HEK293 (cell line): Measurements from ENCODE around the gene RALGAPA1.

Experiments used
- CTCF ChIA-PET: fragments of 350-600 bp; formaldehyde crosslinking; extraction: SDS; loops from one replicate; lab custom pipeline; 2021; ENCODE audit warnings: antibody characterized with exemption; lab: Yijun Ruan, JAX
- POLR2A ChIA-PET: fragments of 300-600 bp; formaldehyde crosslinking; extraction: SDS; loops from one replicate; lab custom pipeline; 2020; ENCODE audit warnings: antibody characterized with exemption, inconsistent platforms; lab: Yijun Ruan, JAX
- H3K27ac ChIP-seq: fragments of 200-500 bp; sonication (Bioruptor generic); 2 replicates; pipeline ENCODE4 v1.5.1; 2014; ENCODE audit warnings: low read depth, low read length, control low read depth, inconsistent platforms; ENCODE audit errors: extremely low read depth
- H3K36me3 ChIP-seq, 2 experiments: fragments of 200-500 bp in 1 of 2; sonication (Bioruptor generic) in 1 of 2; 1 replicate in 1 of 2; 2 replicates in 1 of 2; pipeline ENCODE4 v1.5.1; 2014 to 2017; ENCODE audit warnings: inconsistent platforms in 2 of 2, low read length in 2 of 2; ENCODE audit not compliant: control insufficient read depth in 2 of 2, insufficient read depth in 1 of 2
- H3K4me1 ChIP-seq: fragments of 200-500 bp; sonication (Bioruptor generic); 2 replicates; pipeline ENCODE4 v1.5.1; 2014; ENCODE audit warnings: mild to moderate bottlenecking, low read length, inconsistent platforms; ENCODE audit not compliant: control insufficient read depth, insufficient read depth
- H3K4me3 ChIP-seq: 2 replicates; pipeline ENCODE4 v1.5.1; 2011; ENCODE audit warnings: low read depth, mild to moderate bottlenecking, control low read depth, low read length, moderate library complexity
- H3K9me3 ChIP-seq: fragments of 200-500 bp; sonication (Bioruptor generic); 2 replicates; pipeline ENCODE4 v1.5.1; 2014; ENCODE audit warnings: low read depth, low read length, inconsistent platforms; ENCODE audit not compliant: control insufficient read depth, insufficient read depth
- BCL11B ChIP-seq: fragments of 450-650 bp; formaldehyde crosslinking; IDR thresholded peaks from 2 replicates; pipeline ENCODE4 v1.5.1; 2016; ENCODE audit warnings: low read depth, missing biosample characterization, missing genetic modification characterization
- BCL6B ChIP-seq: fragments of 450-650 bp; formaldehyde crosslinking; IDR thresholded peaks from 2 replicates; pipeline ENCODE4 v1.5.1; 2017; ENCODE audit warnings: missing biosample characterization, missing genetic modification characterization
- EGR2 ChIP-seq: fragments of 450-650 bp; formaldehyde crosslinking; IDR thresholded peaks from 2 replicates; pipeline ENCODE4 v1.5.1; 2016; ENCODE audit warnings: low read depth, missing biosample characterization, missing genetic modification characterization
- IKZF3 ChIP-seq: fragments of 450-650 bp; IDR thresholded peaks from 2 replicates; pipeline ENCODE4 v1.5.0; 2018; ENCODE audit warnings: missing biosample characterization, mild to moderate bottlenecking, missing genetic modification characterization, moderate library complexity
- KLF1 ChIP-seq: fragments of 450-650 bp; formaldehyde crosslinking; IDR thresholded peaks from 2 replicates; pipeline ENCODE4 v1.5.1; 2016; ENCODE audit warnings: missing biosample characterization, missing genetic modification characterization
- KLF16 ChIP-seq: fragments of 450-650 bp; formaldehyde crosslinking; IDR thresholded peaks from 2 replicates; pipeline ENCODE4 v1.5.1; 2017; ENCODE audit warnings: missing biosample characterization, missing genetic modification characterization
- MYNN ChIP-seq: fragments of 450-650 bp; formaldehyde crosslinking; IDR thresholded peaks from 2 replicates; pipeline ENCODE4 v1.5.1; 2016; ENCODE audit warnings: missing biosample characterization, missing genetic modification characterization, borderline replicate concordance
- SP7 ChIP-seq: fragments of 450-650 bp; formaldehyde crosslinking; IDR thresholded peaks from 2 replicates; pipeline ENCODE4 v1.5.1; 2016; ENCODE audit warnings: missing biosample characterization, missing genetic modification characterization
- ZBTB20 ChIP-seq: fragments of 450-650 bp; formaldehyde crosslinking; IDR thresholded peaks from 2 replicates; pipeline ENCODE4 v1.5.1; 2016; ENCODE audit warnings: missing biosample characterization, missing genetic modification characterization
- ZFHX2 ChIP-seq: fragments of 450-650 bp; formaldehyde crosslinking; conservative IDR thresholded peaks from 2 replicates; pipeline ENCODE4 v1.5.1; 2016; ENCODE audit warnings: missing biosample characterization, missing genetic modification characterization
- ZNF132 ChIP-seq: fragments of 450-650 bp; formaldehyde crosslinking; IDR thresholded peaks from 2 replicates; pipeline ENCODE4 v1.5.1; 2017; ENCODE audit warnings: missing biosample characterization, missing genetic modification characterization, borderline replicate concordance
- ZNF133 ChIP-seq: fragments of 450-650 bp; formaldehyde crosslinking; IDR thresholded peaks from 2 replicates; pipeline ENCODE4 v1.5.1; 2016; ENCODE audit warnings: missing biosample characterization, missing genetic modification characterization
- ZNF157 ChIP-seq: fragments of 450-650 bp; formaldehyde crosslinking; IDR thresholded peaks from 2 replicates; pipeline ENCODE4 v1.5.1; 2016; ENCODE audit warnings: missing biosample characterization, missing genetic modification characterization
- ZNF169 ChIP-seq: fragments of 450-650 bp; formaldehyde crosslinking; IDR thresholded peaks from 2 replicates; pipeline ENCODE4 v1.5.1; 2016; ENCODE audit warnings: missing biosample characterization, missing genetic modification characterization
- ZNF18 ChIP-seq: fragments of 450-650 bp; formaldehyde crosslinking; IDR thresholded peaks from 2 replicates; pipeline ENCODE4 v1.5.1; 2016; ENCODE audit warnings: missing biosample characterization, missing genetic modification characterization
- ZNF239 ChIP-seq: fragments of 450-650 bp; formaldehyde crosslinking; IDR thresholded peaks from 2 replicates; pipeline ENCODE4 v1.5.1; 2016; ENCODE audit warnings: missing biosample characterization, missing genetic modification characterization
- ZNF274 ChIP-seq, 2 experiments: fragments of 200-500 bp in 1 of 2; fragments of 450-650 bp in 1 of 2; sonication (Bioruptor generic) in 1 of 2; formaldehyde crosslinking in 1 of 2; IDR thresholded peaks; 2 replicates each; pipeline versions ENCODE4 v1.5.1 to v1.6.1; 2014 to 2016; ENCODE audit warnings: borderline replicate concordance in 1 of 2, inconsistent platforms in 1 of 2, low read length in 1 of 2, missing biosample characterization in 1 of 2, missing genetic modification characterization in 1 of 2
- ZNF302 ChIP-seq: fragments of 450-650 bp; formaldehyde crosslinking; IDR thresholded peaks from 2 replicates; pipeline ENCODE4 v1.5.1; 2016; ENCODE audit warnings: missing biosample characterization, missing genetic modification characterization, low read depth
- ZNF404 ChIP-seq: fragments of 450-650 bp; formaldehyde crosslinking; IDR thresholded peaks from 2 replicates; pipeline ENCODE4 v1.5.1; 2017; ENCODE audit warnings: missing biosample characterization, missing genetic modification characterization
- ZNF433 ChIP-seq: fragments of 450-650 bp; formaldehyde crosslinking; IDR thresholded peaks from 2 replicates; pipeline ENCODE4 v1.5.1; 2016; ENCODE audit warnings: missing biosample characterization, missing genetic modification characterization, low read depth
- ZNF791 ChIP-seq: fragments of 450-650 bp; formaldehyde crosslinking; IDR thresholded peaks from 2 replicates; pipeline ENCODE4 v1.5.1; 2016; ENCODE audit warnings: missing biosample characterization, missing genetic modification characterization
- TF ChIP-seq, protein P1 (sequence below): fragments of 450-650 bp; formaldehyde crosslinking; IDR thresholded peaks from 2 replicates; pipeline ENCODE4 v1.5.1; 2017; ENCODE audit warnings: missing biosample characterization, missing genetic modification characterization
- TF ChIP-seq, protein P2 (sequence below): fragments of 450-650 bp; formaldehyde crosslinking; IDR thresholded peaks from 2 replicates; pipeline ENCODE4 v1.5.1; 2016; ENCODE audit warnings: missing biosample characterization, missing genetic modification characterization

The RALGAPA1 gene

DNA sequence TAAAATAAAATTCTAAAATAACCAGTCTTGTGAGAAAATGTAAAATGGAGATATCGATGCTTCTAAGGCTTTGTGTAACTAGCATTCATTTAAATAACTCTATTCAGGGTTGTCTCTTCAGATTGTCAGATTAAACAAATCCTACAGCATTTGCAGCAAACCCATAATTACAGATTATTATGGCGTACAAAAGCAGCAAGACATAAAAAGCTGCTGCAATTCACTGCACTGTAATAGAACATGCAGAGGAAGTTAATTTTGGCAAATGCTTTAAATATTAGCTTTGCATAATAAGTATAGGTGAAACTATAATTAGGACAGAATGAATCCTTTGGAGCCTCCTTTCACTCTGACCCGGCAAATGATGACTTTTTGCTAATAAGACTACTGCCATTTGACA, 176.8 kb downstream of the RALGAPA1 start:
- CTCF ChIA-PET: no interaction called here
- Histone ChIP-seq H3K36me3 (no peaks in the 10 kb centered on the region), H3K27ac (no peak overlapping the region), H3K4me3 (no peak overlapping the region), H3K9me3 (no peaks in the 10 kb centered on the region), H3K4me1 (peaks cover 2% of the 10 kb centered on the region; the same call in 1 of the 2 replicates)
- peak; percentile 38; the same call in 1 of the 2 replicates for TF ChIP-seq SP7 (tag by site-specific recombination)
- no peak for TF ChIP-seq IKZF3 (tag by site-specific recombination)
- POLR2A ChIA-PET: no interaction called here

DNA sequence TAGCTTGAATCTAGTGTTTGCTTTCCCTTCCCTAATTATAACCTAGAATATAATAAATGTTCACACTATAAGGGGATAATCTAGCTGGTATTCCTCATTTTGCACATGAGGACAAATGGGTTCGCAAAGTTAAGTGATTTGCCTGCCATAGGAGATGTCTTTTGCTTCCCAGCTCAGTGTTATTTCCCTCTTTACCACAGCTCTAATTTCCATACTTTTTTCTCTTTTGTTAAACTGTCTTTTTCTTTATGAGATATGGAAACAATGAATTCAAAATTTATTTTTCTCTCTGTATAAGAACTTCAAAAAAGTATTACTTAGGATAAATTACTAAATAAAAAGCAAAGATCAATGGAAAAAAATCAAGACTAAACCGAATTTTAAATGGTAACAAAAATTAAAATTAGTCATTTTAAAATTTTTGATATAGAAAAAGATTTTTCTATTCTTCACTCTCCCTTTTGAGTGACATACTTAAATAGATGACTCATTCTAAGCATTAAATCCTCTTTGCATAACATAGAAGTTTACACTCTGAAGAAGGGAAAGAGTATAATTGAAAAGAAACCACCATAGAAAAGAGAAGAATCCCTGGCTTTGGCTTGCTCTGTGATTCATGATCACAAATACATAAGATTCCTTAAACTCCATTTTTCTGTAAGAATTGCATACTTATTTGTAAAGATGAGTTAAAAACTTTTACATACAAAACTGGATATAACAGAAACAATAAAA, 177.9 kb downstream of the RALGAPA1 start:
- no peak overlapping the region for H3K27ac ChIP-seq
- H3K4me3 ChIP-seq: no peak overlapping the region
- H3K4me1 ChIP-seq: peaks cover 2% of the 10 kb centered on the region; the same call in 1 of the 2 replicates
- TF ChIP-seq MYNN (tag by site-specific recombination) (no peak), KLF1 (tag by site-specific recombination) (no peak), BCL11B (tag by site-specific recombination) (no peak), ZNF133 (tag by site-specific recombination) (no peak), ZNF274 (IDR thresholded peaks at IDR 0.05; ENCODE audit: low read length) (no peak), ZNF274 (tag by site-specific recombination; IDR thresholded peaks at IDR 0.05; ENCODE audit: borderline replicate concordance) (no peak)
- ChIA-PET POLR2A (interaction anchor here (0.7 kb wide), 1 partner anchor 28 kb away, joined by 5 read pairs; no protein-coding TSS in a partner anchor), CTCF (no interaction called here)
- no peaks in the 10 kb centered on the region for H3K9me3 ChIP-seq
- no peaks in the 10 kb centered on the region for H3K36me3 ChIP-seq

DNA sequence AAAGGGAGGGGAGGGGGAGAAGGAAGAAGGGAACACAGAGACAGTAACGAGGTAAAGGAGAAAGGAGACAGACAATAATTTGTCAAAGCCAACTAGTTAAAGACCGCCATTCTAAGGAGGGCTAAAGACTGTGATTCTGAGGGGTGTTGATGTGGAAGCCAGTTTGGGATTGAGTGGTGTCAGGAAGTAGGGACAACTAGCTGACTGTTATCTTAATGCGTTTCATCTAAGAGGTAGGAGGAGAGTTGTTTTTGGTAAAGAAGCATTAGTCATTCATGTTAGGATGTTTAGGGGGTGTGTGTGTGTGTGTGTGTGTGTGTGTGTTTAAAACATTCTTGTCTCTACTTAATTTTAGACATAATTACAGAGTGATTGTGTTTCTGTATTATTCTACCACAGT, 180.1 kb downstream of the RALGAPA1 start:
- Histone ChIP-seq H3K36me3 (no peaks in the 10 kb centered on the region; a peak in 1 of 3 replicates), H3K27ac (no peak overlapping the region), H3K4me1 (peaks cover 2% of the 10 kb centered on the region; the same call in 1 of the 2 replicates), H3K9me3 (no peaks in the 10 kb centered on the region), H3K4me3 (no peak overlapping the region)
- TF ChIP-seq ZNF404 (tag by site-specific recombination) (no peak), ZBTB20 (tag by site-specific recombination) (no peak), ZNF433 (tag by site-specific recombination) (no peak), ZNF302 (tag by site-specific recombination) (no peak), ZNF18 (tag by site-specific recombination) (no peak), ZNF157 (no peak), ZNF169 (tag by site-specific recombination) (no peak), BCL6B (tag by site-specific recombination) (no peak), EGR2 (tag by site-specific recombination) (peak; percentile 25; the same call in 1 of the 2 replicates), ZFHX2 (0 out of 2 replicates have a peak, but pooled peaks have one; percentile 7), KLF16 (tag by site-specific recombination) (no peak), ZNF239 (tag by site-specific recombination) (no peak), ZNF791 (no peak), ZNF132 (tag by site-specific recombination) (no peak)
- TF ChIP-seq, protein P1, sequence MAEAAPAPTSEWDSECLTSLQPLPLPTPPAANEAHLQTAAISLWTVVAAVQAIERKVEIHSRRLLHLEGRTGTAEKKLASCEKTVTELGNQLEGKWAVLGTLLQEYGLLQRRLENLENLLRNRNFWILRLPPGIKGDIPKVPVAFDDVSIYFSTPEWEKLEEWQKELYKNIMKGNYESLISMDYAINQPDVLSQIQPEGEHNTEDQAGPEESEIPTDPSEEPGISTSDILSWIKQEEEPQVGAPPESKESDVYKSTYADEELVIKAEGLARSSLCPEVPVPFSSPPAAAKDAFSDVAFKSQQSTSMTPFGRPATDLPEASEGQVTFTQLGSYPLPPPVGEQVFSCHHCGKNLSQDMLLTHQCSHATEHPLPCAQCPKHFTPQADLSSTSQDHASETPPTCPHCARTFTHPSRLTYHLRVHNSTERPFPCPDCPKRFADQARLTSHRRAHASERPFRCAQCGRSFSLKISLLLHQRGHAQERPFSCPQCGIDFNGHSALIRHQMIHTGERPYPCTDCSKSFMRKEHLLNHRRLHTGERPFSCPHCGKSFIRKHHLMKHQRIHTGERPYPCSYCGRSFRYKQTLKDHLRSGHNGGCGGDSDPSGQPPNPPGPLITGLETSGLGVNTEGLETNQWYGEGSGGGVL (tag by site-specific recombination): no peak
- TF ChIP-seq, protein P2, sequence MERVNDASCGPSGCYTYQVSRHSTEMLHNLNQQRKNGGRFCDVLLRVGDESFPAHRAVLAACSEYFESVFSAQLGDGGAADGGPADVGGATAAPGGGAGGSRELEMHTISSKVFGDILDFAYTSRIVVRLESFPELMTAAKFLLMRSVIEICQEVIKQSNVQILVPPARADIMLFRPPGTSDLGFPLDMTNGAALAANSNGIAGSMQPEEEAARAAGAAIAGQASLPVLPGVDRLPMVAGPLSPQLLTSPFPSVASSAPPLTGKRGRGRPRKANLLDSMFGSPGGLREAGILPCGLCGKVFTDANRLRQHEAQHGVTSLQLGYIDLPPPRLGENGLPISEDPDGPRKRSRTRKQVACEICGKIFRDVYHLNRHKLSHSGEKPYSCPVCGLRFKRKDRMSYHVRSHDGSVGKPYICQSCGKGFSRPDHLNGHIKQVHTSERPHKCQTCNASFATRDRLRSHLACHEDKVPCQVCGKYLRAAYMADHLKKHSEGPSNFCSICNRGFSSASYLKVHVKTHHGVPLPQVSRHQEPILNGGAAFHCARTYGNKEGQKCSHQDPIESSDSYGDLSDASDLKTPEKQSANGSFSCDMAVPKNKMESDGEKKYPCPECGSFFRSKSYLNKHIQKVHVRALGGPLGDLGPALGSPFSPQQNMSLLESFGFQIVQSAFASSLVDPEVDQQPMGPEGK (tag by site-specific recombination): no peak
- ChIA-PET CTCF (no interaction called here), POLR2A (no interaction called here)
